GM18868 (cell line): ENCODE results near the gene TICRR.
A peak's percentile ranks its signal among the peaks of the same experiment; 100 is the strongest.
"Not testable (repeated sequence)": the region's sequence is repeated elsewhere in the genome, so short reads cannot be mapped to it uniquely, and the experiment has no call there.

Experiments
- ATAC-seq: cut with Tn5 transposase; IDR thresholded peaks from one replicate; pipeline ENCODE4 v1.9.1; 2021; ENCODE audit warnings: mild to moderate bottlenecking, moderate library complexity; ENCODE audit not compliant: unreplicated experiment

TICRR gene

DNA sequence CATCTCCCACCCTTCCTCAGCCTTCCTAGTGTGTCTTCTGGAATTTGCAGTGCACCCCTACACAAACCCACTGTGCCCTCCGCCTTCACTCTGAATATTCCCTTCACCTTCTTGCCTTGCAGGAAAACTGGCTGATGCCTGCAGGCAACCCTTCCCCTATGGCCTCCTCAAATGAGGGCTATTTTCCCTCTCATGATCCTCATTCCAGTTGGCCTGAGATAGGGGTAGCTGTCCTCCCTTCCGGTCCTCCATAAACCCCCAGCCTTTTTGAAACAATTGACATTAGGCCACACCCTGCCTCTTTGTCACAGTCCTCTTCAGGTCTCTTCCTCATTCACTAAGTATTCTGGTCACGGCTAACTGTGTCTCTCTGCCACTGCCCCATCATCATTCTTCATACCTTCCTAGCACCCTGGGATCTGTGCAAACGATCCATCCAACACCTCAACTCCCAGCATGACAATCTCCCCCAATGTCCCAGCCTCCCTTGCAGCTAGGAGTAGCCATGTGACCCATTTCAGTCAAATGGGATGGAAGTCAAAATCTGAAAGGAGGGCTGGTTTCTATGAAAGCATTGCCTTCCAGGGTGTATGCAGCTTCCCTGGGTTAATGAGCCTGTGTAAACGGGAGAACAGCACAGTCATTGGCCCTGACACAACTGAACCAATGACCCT lies 8.5 kb upstream of the TICRR start:
- ATAC-seq: no peak

DNA sequence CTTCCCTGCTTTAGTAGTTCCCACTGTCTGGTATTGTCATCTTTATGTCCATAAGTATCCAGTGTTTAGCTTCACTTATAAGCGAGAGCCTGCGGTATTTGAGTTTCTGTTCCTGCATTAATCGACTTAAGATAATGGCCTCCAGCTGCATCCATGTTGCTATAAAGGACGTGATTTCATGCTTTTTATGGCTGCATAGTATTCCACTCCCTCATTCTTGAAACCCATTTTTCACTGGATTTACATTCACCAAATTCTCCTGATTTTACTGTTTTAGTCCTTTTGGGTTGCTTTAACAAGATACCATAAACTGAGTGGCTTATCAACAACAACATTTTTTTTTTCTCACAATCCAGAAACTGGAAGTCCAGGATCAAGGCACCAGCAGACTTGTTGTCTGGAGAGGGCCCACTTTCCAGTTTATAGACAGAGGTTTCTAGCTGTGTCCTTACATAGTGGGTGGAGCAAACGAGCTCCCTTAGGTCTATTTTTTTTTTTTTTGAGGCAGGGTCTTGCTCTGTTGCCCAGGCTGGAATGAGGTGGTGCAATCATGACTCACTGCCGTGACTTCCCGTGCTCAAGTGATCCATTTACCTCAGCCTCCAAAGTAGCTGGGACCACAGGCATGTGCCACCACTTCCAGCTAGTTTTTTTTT lies 6.1 kb upstream of the TICRR start:
- ATAC-seq: no peak

DNA sequence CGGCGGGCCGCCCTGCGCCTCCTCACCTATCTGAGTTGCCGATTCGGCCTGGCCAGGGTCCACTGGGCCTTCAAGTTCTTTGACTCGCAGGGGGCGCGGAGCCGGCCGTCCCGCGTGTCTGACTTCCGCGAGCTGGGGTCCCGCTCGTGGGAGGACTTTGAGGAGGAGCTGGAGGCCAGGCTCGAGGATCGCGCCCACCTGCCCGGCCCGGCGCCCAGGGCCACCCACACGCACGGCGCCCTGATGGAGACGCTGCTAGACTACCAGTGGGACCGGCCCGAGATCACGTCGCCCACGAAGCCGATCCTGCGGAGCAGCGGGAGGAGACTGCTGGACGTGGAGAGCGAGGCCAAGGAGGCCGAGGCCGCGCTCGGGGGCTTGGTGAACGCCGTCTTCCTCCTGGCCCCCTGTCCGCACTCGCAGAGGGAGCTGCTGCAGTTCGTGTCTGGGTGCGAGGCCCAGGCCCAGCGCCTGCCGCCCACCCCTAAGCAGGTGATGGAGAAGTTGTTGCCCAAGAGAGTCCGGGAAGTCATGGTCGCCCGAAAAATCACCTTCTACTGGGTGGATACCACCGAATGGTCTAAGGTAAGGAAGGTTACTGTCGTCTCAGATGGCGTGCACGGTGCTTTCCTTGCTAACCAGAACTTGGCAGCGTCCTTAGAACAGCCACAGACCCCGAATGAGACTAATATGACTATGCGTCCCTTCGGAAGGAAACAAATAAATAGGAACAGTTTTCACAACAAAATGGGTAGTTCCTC lies 567 bp downstream of the TICRR start:
- peak; percentile 17 for ATAC-seq

DNA sequence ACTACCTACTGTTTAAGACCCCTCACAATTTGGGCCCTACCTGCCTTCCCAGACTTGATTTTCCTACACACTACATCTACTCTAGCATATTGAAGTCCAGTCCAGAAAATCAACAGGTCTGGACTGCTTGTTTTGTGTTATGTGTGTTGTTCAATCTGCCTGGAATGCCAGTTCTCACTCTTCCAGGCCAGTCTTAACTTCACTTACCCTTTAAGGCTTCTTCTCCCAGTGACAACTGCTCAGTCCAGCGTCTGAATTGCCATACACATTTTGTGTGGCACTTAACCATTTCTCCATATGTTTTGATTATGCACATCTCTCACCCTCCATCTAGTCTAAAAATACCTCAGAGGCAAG lies 1.1 kb downstream of the TICRR start:
- ATAC-seq: no peak

DNA sequence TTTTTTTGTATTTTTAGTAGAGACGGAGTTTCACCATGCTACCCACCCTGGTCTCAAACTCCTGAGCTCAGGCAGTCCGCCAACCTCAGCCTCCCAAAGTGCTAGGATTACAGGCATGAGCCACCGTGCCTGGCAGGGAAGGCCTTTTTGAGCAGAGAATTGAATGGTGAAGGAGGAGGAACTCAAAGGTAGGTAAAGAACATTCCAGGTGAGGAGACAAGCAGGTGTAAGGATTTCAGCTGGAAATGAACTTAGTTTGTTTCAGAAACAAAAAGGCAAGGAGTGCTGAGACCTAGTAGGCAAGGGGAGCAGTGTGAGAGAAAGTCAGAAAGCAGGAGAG lies 2.5 kb downstream of the TICRR start:
- ATAC-seq: no peak

DNA sequence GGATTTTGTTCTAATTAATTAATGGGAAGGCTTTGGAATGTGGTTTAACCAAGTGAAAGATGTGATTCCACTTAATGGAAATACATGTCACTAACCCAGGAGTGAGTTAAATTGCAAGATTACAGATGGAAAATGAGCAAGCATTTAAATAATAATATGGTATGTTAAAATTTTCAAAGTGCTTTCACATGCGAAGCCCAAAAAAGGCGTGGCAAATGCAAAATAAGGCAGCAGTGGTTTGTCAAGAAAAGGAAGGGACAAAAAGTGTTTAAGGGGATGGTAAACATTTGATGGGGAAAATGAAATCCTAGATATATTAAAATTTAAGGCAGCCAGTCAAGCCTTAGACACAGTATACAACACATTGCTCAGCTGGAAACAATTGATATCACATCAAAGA lies 2.9 kb downstream of the TICRR start:
- ATAC-seq: no peak

DNA sequence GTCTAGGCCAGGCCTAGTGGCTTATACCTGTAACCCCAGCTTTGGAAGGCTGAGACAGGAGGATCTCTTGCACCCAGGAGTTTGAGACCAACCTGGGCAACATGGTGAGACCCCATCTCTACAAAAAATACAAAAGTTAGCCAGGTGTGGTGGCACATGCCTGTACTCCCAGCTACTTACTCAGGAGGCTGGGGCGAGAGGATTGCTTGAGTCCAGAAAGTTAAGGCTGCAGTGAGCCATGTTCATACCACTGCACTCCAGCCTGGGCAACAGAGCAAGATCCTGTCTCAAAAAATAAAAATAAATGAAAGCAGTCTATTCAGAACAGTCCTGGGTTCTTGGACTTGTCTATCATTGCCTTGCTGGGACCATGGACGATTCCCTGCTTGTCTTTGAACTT lies 5.5 kb downstream of the TICRR start:
- ATAC-seq: not testable (repeated sequence)

DNA sequence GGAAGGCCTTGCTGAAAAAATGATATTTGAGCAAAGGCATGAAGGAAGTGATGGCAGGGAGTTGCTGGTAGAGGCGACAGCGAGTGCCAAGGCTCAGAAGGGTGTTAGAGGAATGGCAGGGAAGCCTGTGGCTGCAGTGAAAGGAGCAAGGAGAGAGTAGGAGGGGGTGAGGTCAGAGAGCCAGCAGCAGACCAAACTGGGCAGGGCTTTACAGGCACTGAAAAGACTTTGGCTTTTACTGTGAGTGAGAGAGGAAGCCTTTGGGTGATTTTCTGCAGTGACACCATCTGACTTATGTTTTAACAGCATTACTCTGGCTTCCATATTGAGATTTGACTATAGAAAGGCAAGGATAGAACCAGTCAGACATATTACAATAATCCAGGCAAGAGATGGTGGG lies 11.4 kb downstream of the TICRR start:
- no peak for ATAC-seq

DNA sequence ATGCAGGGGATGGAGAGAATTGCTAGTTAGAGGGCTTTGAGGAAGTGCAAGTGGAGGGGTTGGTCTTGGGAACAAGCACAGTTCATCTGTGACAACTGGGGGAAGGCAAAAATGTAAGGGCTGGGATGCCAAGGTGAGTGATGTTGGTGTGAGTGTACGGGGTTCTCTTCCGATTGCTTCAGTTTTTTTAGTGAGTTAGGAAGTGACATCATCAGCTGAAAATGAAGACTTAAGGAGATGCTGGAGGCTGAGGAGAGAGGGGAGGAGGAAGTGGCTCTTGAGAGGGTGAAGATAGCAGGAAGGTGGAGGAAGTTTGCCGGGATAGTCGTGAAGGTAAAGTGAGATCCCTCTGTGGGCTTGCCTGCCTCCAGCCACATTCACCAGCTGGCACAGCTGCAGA lies 12.7 kb downstream of the TICRR start:
- ATAC-seq: no peak

DNA sequence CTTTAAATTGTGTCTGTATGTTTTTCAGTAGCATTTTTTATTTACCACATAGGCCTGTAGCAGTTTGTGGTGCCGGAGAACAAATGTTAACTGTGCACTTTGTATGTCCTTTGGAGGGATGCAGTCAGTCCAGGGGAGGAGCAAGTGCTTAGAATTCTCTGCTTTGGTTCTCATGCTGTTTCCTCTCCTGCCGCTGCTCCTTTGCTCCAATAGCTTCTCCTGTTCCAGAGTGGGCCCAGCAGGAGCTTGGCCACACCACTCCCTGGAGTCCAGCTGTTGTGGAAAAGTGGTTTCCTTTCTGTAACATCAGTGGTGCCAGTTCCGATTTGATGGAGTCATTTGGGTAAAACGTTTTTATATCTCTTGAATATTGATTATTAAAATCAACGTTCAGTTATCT lies 16.6 kb downstream of the TICRR start:
- ATAC-seq: no peak

DNA sequence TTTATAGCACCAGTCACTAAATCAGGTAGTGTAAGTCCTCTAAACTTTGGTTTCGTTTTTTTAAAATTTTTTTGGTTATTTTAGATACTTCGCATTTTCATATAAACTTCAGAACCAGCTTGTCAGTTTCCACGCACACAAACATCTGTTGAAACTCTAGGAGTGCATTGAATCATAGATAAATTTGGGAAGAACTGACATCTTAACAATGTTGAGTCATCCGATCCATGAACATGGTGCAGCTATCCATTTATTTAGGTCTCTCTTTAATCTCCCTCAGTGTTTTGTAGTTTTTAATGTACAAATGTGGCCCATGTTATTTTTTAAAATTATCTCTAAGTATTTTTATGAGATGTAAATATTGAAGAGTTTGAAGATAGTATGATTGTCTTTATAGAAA lies 17.7 kb downstream of the TICRR start:
- no peak for ATAC-seq

DNA sequence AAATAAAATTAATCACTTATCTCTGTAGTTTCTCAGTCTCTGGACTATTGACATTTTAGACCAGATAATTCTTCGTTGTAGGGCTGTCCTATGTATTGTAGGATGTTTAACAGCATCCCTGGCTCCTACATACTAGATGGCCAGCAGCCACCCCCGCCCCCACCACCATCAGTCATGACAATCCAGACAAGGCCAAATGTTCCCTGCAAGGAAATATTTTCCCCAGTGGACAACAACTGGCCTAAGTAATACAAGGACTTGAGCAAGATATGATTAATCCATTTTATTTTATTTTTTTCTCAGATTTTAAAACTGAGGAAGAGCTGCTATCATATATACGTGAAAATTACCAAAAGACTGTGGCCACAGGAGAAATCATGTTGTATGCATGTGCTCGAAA lies 23.8 kb downstream of the TICRR start:
- no peak for ATAC-seq

DNA sequence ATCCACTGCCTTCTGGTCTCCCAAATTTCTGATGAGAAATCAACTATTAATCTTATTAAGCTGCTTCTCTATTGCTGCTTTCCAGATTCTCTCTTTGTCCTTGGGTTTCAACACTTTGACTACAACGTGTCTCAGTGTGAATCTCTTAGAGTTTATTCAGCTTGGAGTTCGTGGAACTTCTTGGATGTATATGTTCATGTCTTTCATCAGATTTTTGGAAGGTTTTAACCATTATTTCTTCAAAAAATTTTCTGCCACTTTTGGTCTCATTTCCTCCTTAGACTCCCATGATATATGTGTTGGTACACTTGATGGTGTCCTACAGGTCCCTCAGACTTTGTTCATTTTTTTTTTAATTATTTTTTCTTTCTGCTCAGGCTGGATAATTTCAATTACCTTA lies 36.0 kb downstream of the TICRR start:
- no peak for ATAC-seq

DNA sequence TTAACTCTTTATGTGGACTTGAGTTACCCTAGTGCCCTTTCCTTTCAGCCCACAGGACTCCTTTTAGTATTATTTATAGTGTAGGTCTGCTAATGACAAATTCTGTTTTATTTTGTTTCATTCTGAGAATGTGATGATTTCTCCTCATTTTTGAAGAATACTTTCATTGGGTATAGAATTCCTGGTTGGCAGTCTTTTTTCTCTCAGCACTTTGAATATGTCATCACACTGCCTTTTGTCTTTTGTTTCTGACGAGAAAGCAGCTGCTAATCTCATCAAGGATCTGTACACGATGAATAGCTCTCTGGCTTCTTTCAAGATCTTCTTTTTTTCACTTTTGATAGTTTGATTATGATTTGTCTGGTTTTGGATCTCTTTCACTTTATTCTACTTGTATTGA lies 37.8 kb downstream of the TICRR start:
- no peak for ATAC-seq

DNA sequence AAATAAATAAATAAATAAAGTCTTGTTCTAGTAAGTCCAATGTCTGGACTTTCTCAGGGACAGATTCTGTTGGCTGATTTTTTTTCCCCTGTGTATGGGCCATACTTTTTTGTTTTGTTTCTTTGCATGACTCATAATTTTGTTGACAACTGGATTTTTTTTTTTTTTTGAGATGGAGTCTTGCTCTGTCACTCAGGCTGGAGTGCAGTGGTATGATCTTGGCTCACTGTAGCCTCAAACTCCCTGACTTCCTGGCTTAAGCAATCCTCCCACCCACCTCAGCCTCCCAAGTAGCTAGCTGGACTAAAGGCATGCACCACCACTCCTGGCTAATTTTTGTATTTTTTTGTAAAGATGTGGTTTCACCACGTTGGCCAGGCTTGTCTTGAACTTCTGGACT lies 38.9 kb downstream of the TICRR start:
- ATAC-seq: no peak

DNA sequence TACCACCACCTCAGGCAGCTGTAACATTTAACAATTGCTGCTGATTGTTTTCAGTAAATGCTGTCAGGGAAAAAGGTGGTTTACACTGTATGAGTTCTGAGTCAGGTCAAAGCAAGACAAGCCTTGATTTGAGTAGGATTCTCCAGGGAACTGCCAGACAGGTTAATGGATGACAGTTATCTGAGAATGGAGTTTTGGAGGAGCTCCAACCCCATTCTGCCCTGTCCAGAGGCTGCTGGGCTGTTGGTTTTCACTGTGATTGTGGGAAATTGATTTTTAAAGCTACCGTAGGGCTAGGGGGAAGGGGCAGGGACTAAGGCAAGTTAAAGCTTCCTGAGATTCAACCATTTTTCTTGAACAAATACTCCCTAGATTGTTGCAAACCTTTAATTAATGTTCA lies 39.9 kb downstream of the TICRR start:
- ATAC-seq: no peak

DNA sequence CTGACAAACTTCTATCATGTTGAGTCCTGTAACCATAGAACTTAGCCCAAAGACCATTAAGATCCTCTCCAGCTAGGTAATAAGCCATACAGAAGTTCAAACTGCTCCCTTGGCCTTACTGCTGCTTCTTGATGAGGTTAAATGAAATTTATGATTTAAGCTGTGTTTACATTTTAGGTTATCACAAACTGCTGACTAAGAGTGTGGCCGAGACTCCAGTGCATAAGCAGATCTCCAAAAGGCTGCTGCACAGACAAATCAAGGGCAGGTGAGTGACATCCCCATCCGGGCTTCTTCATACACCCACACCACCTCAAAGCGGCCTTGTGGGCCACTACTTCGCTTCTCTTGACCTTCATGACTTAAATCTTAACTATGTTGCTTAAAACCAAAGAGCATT lies 41.0 kb downstream of the TICRR start:
- no peak for ATAC-seq

DNA sequence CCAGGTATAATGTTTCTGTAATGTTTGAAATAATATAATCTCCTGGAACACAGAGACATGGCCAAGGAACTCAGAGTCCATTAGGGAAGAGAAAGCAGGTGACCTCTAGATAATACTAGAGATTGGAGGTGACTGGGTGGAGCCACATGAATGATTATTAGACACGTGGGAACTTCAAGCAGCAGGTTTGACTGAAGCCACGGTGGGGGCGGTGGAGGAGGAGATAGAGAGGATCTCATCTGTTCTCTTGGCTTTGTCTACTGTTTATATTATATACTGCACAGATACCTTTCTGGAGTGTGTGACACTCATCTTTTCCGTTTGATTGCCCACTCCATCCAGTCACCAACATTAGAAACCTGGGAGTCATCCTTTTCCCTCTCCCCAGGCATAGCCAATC lies 46.3 kb downstream of the TICRR start:
- ATAC-seq: no peak

DNA sequence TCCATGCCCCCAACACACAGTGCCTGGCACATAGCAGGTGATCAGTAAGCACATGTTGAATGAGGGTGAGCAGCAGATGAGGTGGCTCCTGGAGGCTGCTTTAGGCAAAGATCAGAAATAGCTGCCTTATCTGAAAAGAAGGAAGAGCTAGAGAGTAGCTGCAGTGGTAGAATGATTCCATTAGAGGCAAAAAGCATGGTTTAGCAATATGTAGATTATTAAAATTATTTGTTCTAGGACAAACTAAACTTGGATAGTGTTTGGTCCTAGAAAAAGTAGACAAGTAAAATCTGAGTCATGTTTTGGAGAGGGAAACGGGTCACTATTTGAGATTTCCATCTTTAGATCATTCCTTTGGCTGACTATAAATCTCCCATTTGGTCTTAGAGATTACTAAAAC lies 47.9 kb downstream of the TICRR start:
- ATAC-seq: no peak

DNA sequence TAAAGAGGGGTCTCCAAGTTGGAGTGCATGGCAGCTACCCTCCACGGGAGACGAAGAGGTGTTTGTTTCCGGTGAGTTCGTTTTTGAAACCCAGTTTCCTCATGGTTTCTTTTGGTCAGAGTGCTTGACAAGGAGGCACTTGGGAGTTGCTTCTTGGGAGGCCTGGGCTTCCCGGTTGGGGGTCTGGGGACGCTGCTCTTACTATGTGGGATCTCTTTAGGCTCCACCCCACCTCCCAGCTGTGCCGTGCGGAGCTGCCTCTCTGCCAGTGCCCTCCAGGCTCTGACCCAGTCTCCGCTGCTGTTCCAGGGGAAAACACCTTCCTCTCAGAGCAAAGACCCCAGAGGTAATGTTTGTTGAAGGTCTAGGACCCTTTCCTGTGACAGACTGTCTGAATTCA lies 50.4 kb downstream of the TICRR start:
- ATAC-seq: no peak

DNA sequence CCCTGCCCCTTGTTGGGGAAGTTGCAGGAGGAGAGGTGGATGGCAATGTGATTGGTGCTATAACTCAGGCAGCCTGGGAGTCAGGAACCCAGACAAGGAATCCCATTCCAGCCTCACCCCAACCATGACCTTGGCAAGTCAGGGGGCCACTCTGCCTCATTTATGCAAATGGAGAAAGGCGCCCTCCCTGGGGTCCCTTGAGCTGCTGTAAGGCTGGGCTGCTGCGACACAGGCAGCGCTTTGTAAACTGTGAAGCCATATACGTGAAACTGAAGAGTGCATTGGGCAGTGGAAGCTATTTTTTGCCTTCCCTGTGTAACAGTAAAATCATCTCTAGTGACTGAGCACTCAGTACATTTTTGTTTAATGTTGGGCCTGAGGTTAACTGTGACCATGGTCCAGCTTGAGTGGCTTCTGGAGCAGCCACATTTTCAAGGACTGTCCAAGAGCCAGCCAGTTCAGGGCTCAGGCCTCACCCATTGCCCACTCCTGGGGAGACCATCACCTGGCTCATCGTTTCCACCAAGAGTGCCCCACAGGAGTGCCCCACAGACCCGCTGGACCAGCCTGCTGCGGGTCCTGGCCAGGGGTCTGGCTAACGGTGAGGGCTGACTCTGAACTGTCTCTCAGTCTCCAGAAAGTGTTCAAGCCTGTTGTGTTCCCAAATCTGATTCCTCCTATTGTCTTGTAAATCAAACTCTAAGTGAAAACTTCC lies 52.1 kb downstream of the TICRR start:
- no peak for ATAC-seq

DNA sequence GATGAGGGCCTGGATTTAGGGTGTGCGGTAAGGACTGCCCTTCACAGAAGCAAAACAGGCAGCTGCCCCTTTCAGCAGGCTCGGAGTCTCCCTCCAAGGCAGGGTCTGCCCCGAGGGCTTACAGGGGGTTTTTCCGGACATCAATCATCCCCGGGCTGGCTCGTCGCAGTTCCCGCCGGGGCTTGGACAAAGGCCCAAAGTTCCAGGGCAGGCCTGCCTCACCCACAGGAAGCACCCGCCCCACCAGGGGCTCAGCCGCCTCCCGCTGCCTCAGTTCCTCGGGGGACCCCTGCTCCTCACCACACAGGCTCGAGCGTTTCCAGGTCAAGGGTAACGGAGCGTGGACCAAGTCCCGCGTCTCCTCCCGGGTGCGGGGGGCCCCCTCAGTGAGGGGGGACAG lies 53.0 kb downstream of the TICRR start:
- ATAC-seq: no peak
